HepG2 (cell line): ENCODE measurements around the gene PRM2. TPM values are rescaled to one million over a fixed set of nuclear protein-coding genes. Genes with fewer than 3 reads are reported as not detected.

Experiments used
- BRCA1 ChIP-seq: sonication (generic); formaldehyde crosslinking; IDR thresholded peaks from 2 replicates; pipeline ENCODE4 v1.4.0; 2020; ENCODE audit warnings: missing genetic modification reagents
- CBX5 ChIP-seq: sonication (generic); formaldehyde crosslinking; IDR thresholded peaks from 2 replicates; pipeline ENCODE4 v1.4.0; 2020; ENCODE audit warnings: missing genetic modification reagents, borderline replicate concordance
- KDM4B ChIP-seq: sonication (generic); formaldehyde crosslinking; IDR thresholded peaks from 2 replicates; pipeline ENCODE4 v1.4.0; 2020; ENCODE audit warnings: missing genetic modification reagents
- MEIS2 ChIP-seq: sonication (generic); formaldehyde crosslinking; IDR thresholded peaks from 2 replicates; pipeline ENCODE4 v1.9.0; 2021; ENCODE audit warnings: mild to moderate bottlenecking, missing genetic modification reagents
- MIXL1 ChIP-seq: IDR thresholded peaks from 2 replicates; pipeline ENCODE4 v1.6.1; 2016
- NONO ChIP-seq, 2 experiments: fragments of 450-650 bp in 1 of 2; sonication (generic) in 1 of 2; formaldehyde crosslinking in 1 of 2; IDR thresholded peaks in 1 of 2; conservative IDR thresholded peaks in 1 of 2; 2 replicates each; pipeline versions ENCODE4 v1.6.1 to v1.8.0; 2017 to 2022; ENCODE audit warnings: mild to moderate bottlenecking in 1 of 2, missing genetic modification reagents in 1 of 2, moderate library complexity in 1 of 2
- PLSCR1 ChIP-seq: sonication (generic); formaldehyde crosslinking; IDR thresholded peaks from 2 replicates; pipeline ENCODE4 v1.5.0; 2020; ENCODE audit warnings: missing genetic modification reagents, mild to moderate bottlenecking, borderline replicate concordance
- SIX1 ChIP-seq: sonication (generic); formaldehyde crosslinking; IDR thresholded peaks from 2 replicates; pipeline ENCODE4 v1.4.0; 2020; ENCODE audit warnings: missing genetic modification reagents, borderline replicate concordance
- ZMYM2 ChIP-seq: sonication (generic); formaldehyde crosslinking; IDR thresholded peaks from 2 replicates; pipeline ENCODE4 v1.8.0; 2022; ENCODE audit warnings: mild to moderate bottlenecking, missing genetic modification reagents
- ZNF609 ChIP-seq: sonication (generic); formaldehyde crosslinking; IDR thresholded peaks from 2 replicates; pipeline ENCODE4 v1.4.0; 2020; ENCODE audit warnings: mild to moderate bottlenecking, missing genetic modification reagents, borderline replicate concordance
- ZNF784 ChIP-seq: sonication (generic); formaldehyde crosslinking; IDR thresholded peaks from 2 replicates; pipeline ENCODE4 v1.5.1; 2020; ENCODE audit warnings: missing genetic modification reagents, mild to moderate bottlenecking, borderline replicate concordance
- ZNF792 ChIP-seq: IDR thresholded peaks from 2 replicates; pipeline ENCODE4 v1.6.1; 2016
- polyA plus RNA-seq, 8 experiments: library from polyadenylated mRNA; depleted of rRNA in 3 of 8; stranded (reverse) in 7 of 8; unstranded in 1 of 8; fragments of >200 nt; fragmentation: Illumina TruSeq in 4 of 8; extraction: Trizol in 4 of 8; gene quantifications; 2 replicates each; pipeline versions ENCODE4 v1.2.1 to v1.2.3, GENCODE V29; 2011 to 2016; ENCODE audit warnings: low read depth in 4 of 8, missing spikeins in 1 of 8, mixed read lengths in 1 of 8; ENCODE audit not compliant: insufficient read depth in 1 of 8
- total RNA-seq, 5 experiments: library from RNA; depleted of rRNA; stranded (reverse); fragments of >200 nt; fragmentation: Illumina TruSeq; extraction: Trizol; gene quantifications; 2 replicates each; pipeline ENCODE4 v1.2.3, GENCODE V29; 2016; ENCODE audit warnings: low read depth in 1 of 5
- TF ChIP-seq, protein P1 (sequence below): sonication (generic); formaldehyde crosslinking; IDR thresholded peaks from 2 replicates; pipeline ENCODE4 v1.9.0; 2022; ENCODE audit warnings: missing genetic modification reagents, mild to moderate bottlenecking, borderline replicate concordance
- TF ChIP-seq, protein P2 (sequence below): IDR thresholded peaks from 2 replicates; pipeline ENCODE4 v1.6.1; 2016; ENCODE audit warnings: mild to moderate bottlenecking, missing biosample characterization, missing genetic modification reagents

The PRM2 gene
- total and polyA plus RNA-seq, 2 of the 13 experiments (the other 11 are each of a cell fraction or from before 2014, with no cell fraction given), result 0.54 TPM; not detected in 1

DNA sequence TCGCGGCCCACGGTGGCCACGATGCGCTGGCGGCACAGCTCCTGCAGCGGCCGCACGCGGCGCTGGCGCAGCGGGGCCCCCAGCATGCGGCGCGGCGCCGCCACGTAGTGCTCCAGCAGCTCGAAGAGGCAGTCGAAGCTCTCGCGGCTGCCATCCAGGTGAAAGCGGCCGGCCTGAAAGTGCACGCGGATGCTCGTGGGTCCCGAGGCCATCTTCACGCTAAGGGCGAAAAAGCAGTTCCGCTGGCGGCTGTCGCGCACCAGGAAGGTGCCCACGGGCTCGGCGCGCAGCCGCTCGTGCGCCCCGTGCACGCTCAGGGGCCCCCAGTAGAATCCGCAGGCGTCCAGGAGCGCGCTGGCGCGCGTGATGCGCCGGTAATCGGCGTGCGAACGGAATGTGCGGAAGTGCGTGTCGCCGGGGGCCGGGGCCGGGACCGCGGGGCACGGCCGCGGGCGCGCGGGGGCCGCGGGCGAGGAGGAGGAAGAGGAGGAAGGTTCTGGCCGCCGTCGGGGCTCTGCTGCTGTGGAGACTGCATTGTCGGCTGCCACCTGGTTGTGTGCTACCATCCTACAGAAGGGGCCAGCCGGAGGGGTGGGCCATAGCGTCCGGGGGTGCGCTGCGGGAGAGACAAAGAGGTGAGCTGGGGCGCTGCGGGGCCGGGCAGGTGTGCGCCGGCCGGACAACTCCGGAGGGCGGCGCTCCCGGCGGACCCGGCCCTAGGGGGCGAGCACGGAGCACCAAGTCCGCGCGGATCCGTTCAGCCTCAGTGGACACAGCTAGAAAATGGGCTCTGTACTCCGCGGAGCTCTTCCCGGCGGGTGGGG lies 21.2 kb downstream of the PRM2 start (continued):
- TF ChIP-seq NONO (IDR thresholded peaks at IDR 0.05) (no peak), NONO (CRISPR knock-in tag; conservative IDR thresholded peaks at IDR 0.05) (0 out of 2 replicates have a peak, but pooled peaks have one; percentile 17), ZNF784 (CRISPR knock-in tag) (no peak), MIXL1 (CRISPR knock-in tag) (peak; percentile 9; the same call in 1 of the 2 replicates), ZNF609 (no peak), ZMYM2 (peak; percentile 60; the same call in 1 of the 2 replicates), SIX1 (CRISPR knock-in tag) (0 out of 2 replicates have a peak, but pooled peaks have one; percentile 18), ZNF792 (CRISPR knock-in tag) (no peak), CBX5 (CRISPR knock-in tag) (0 out of 2 replicates have a peak, but pooled peaks have one; percentile 17), MEIS2 (CRISPR knock-in tag) (0 out of 2 replicates have a peak, but pooled peaks have one; percentile 31), KDM4B (CRISPR knock-in tag) (0 out of 2 replicates have a peak, but pooled peaks have one; percentile 58), BRCA1 (CRISPR knock-in tag) (peak; percentile 15; the same call in 1 of the 2 replicates), PLSCR1 (CRISPR knock-in tag) (no peak)
- TF ChIP-seq, protein P1, sequence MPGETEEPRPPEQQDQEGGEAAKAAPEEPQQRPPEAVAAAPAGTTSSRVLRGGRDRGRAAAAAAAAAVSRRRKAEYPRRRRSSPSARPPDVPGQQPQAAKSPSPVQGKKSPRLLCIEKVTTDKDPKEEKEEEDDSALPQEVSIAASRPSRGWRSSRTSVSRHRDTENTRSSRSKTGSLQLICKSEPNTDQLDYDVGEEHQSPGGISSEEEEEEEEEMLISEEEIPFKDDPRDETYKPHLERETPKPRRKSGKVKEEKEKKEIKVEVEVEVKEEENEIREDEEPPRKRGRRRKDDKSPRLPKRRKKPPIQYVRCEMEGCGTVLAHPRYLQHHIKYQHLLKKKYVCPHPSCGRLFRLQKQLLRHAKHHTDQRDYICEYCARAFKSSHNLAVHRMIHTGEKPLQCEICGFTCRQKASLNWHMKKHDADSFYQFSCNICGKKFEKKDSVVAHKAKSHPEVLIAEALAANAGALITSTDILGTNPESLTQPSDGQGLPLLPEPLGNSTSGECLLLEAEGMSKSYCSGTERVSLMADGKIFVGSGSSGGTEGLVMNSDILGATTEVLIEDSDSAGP (CRISPR knock-in tag), result 0 out of 2 replicates have a peak, but pooled peaks have one; percentile 49
- TF ChIP-seq, protein P2, sequence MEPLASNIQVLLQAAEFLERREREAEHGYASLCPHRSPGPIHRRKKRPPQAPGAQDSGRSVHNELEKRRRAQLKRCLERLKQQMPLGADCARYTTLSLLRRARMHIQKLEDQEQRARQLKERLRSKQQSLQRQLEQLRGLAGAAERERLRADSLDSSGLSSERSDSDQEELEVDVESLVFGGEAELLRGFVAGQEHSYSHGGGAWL (CRISPR knock-in tag), result 0 out of 2 replicates have a peak, but pooled peaks have one; percentile 18
